ENCODE data around the gene LMX1A.

- TF ChIP-seq CTCF (IDR thresholded peaks at IDR 0.05) (no peak), POLR2A (IDR thresholded peaks at IDR 0.05) (no peak)
These were observed 15.2 kb upstream of the LMX1A start for GRCh38 chr1:165371588-165372225.

Data from esophagus squamous epithelium (tissue), 4 donors.